Esophagus muscularis mucosa (tissue), 4 donors: ENCODE results near the gene OGDH. TPM values are rescaled to one million over a fixed set of nuclear protein-coding genes. Genes with fewer than 3 reads are reported as not detected.
A peak's percentile ranks its signal among the peaks of the same experiment; 100 is the strongest.
"Not testable (repeated sequence)": the region's sequence is repeated elsewhere in the genome, so short reads cannot be mapped to it uniquely, and the experiment has no call there.

Experiments
- DNase-seq: peaks from one replicate; pipeline ENCODE4 v3.0.0-alpha.2; 2017; ENCODE audit errors: extremely low spot score
- H3K27ac ChIP-seq, 4 donors: fragments of 200-600 bp; sonication (generic); replicated peaks in 1 of 4; 1 replicate in 3 of 4; 2 replicates in 1 of 4; pipeline ENCODE4 v1.5.1; 2016 to 2019; ENCODE audit warnings: mild to moderate bottlenecking in 1 of 4
- H3K27me3 ChIP-seq, 4 donors: fragments of 200-600 bp; sonication (generic); one replicate each; pipeline versions ENCODE4 v1.5.1 to v1.6.0; 2016 to 2019
- H3K36me3 ChIP-seq, 4 donors: fragments of 200-600 bp; sonication (generic); one replicate each; pipeline ENCODE4 v1.5.1; 2016 to 2019
- H3K4me1 ChIP-seq, 4 donors: fragments of 200-600 bp; sonication (generic); one replicate each; pipeline ENCODE4 v1.5.1; 2016 to 2019
- H3K4me3 ChIP-seq, 4 donors: fragments of 200-600 bp; sonication (generic); 1 replicate in 2 of 4; 2 replicates in 2 of 4; pipeline ENCODE4 v1.5.1; 2016 to 2019; ENCODE audit warnings: mild to moderate bottlenecking in 4 of 4, moderate library complexity in 1 of 4
- H3K9me3 ChIP-seq, 4 donors: fragments of 200-600 bp; sonication (generic); 1 replicate in 3 of 4; 2 replicates in 1 of 4; pipeline ENCODE4 v1.5.1; 2016 to 2019
- CTCF ChIP-seq, 3 experiments: fragments of 200-600 bp in 2 of 3; fragments of 450-650 bp in 1 of 3; sonication (generic) in 2 of 3; IDR thresholded peaks; one replicate each; pipeline ENCODE4 v1.5.1; 2017 to 2019; ENCODE audit warnings: antibody characterized with exemption in 3 of 3, mild to moderate bottlenecking in 2 of 3, moderate library complexity in 1 of 3
- EP300 ChIP-seq: sonication (generic); formaldehyde crosslinking; IDR thresholded peaks from one replicate; pipeline ENCODE4 v1.6.1; 2017; ENCODE audit warnings: antibody characterized with exemption
- POLR2A ChIP-seq: fragments of 450-650 bp; IDR thresholded peaks from one replicate; pipeline ENCODE4 v1.6.1; 2017; ENCODE audit warnings: antibody characterized with exemption, moderate library complexity, mild to moderate bottlenecking, low read depth
- POLR2AphosphoS5 ChIP-seq, 2 donors: sonication (generic); formaldehyde crosslinking; IDR thresholded peaks; one replicate each; pipeline ENCODE4 v1.6.1; 2017; ENCODE audit warnings: antibody characterized with exemption in 2 of 2
- WGBS: methylation state at CpG from one replicate; pipeline ENCODE4 v1.1.5; 2018; 5-methylcytosine and 5-hydroxymethylcytosine counted together
- intact Hi-C: fragments of 100-400 bp; cut with DNase I; formaldehyde crosslinking; loops from one replicate; pipeline ENCODE4 v1.15.1; 2023
- total RNA-seq, 4 donors: library from RNA; depleted of rRNA; stranded (reverse); fragments of >200 nt; gene quantifications; one replicate each; pipeline versions ENCODE4 v1.1.0 to v1.2.1, GENCODE V29; 2016

OGDH gene
- total RNA-seq, 4 donors from 2014 or later = 135 to 184 (median 145) TPM

DNA sequence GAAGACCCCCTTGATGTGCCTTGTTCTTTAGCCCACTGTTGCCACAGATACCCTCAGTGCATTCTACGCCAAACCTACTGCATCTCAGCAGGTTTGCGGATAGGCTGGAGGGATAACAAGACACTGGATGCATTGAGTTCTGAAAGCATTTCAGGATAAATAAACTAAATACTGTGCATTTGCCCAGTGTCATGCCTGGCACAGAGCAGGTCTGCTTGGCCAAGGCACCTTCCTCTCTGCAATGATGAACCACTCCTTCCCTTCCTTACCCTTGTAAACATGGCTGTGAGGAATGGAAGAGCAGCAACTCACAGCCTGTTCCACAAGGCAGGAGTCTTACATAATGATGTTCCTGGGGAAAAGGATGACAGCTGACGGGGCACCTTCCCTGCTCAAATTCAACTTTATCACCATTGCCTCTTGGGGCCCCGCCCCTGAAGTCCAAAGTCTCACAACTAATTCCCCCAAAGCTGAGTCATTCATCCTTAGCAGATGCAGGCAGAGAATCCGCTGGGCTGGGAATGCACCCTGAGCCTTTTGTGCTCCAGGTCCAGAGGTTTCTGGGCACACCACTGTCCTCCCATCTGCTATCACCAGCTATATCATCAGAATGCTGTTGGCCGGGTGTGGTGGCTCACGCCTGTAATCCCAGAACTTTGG, 44.3 kb upstream of the OGDH start:
- no peak for DNase-seq
- no peak for TF ChIP-seq POLR2A
- peak in 1 of 2 donors; percentile 35 for TF ChIP-seq POLR2AphosphoS5 (IDR thresholded peaks at IDR 0.05)
- no peak overlapping the region for H3K4me3 ChIP-seq
- peaks cover 17 to 43% (median 39%) of the 10 kb centered on the region in 4 donors for H3K36me3 ChIP-seq
- H3K9me3 ChIP-seq = no peaks in the 10 kb centered on the region
- intact Hi-C loops = no loop called here
- no peaks in the 10 kb centered on the region for H3K27me3 ChIP-seq
- H3K27ac ChIP-seq = no peak overlapping the region
- 82% methylated on average over 7 of the region's 7 CpGs for WGBS
- H3K4me1 ChIP-seq = peaks cover 4 to 17% (median 11%) of the 10 kb centered on the region in 4 donors

DNA sequence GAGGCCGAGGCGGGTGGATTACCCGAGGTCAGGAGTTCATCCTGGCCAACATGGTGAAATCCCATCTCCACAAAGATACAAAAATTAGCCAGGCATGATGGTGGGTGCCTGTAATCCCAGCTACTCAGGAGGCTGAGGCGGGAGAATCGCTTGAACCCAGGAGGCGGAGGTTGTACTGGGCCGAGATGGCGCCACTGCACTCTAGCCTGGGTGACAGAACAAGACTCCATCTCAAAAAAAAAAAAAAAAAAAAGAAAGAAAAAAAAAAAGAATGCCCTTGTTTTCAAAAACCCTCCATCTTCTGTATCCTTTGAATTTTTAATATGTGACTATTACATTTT, 43.8 kb upstream of the OGDH start:
- intact Hi-C loops, H3K27me3 ChIP-seq, H3K27ac ChIP-seq, H3K9me3 ChIP-seq, DNase-seq, H3K4me3 ChIP-seq: not testable (repeated sequence)
- peaks cover 4 to 17% (median 11%) of the 10 kb centered on the region in 4 donors for H3K4me1 ChIP-seq
- peaks cover 22 to 48% (median 44%) of the 10 kb centered on the region in 4 donors for H3K36me3 ChIP-seq
- 98% methylated on average over 5 of the region's 8 CpGs for WGBS

- Histone ChIP-seq H3K27ac (no peak overlapping the region), H3K27me3 (no peaks in the 10 kb centered on the region), H3K36me3 (peaks cover 29 to 54% (median 51%) of the 10 kb centered on the region in 4 donors), H3K4me1 (peaks cover 4 to 17% (median 11%) of the 10 kb centered on the region in 4 donors), H3K9me3 (no peaks in the 10 kb centered on the region), H3K4me3 (no peak overlapping the region)
- 59% methylated on average over 2 of the region's 3 CpGs for WGBS
- no peak for TF ChIP-seq CTCF (IDR thresholded peaks at IDR 0.05)
- TF ChIP-seq EP300 = no peak
- TF ChIP-seq POLR2AphosphoS5 (IDR thresholded peaks at IDR 0.05) = no peak
- no peak for TF ChIP-seq POLR2A
- no peak for DNase-seq
- intact Hi-C loops = no loop called here
Measured at GRCh38 chr7:44563171-44563679, 43.2 kb upstream of the OGDH start.

DNA sequence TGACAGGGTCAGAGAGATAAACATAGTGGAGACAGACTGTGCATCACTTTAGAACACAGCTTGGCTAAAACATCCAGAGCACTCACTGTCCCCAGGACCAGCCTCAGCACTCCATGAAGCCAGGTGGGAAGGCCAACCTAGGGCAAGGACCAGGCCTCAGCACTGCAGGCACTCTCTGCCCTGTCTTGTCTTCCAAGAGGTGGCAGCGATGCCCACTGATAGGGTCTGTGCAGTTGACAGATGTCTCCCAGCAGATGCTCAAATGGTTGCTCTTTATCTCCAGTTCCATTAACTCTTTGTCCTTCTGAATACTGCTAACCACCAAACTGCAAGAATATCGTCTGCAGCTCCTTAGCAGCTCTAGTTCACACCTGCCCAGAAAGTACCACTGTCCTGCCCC, 41.8 kb upstream of the OGDH start:
- no peak for DNase-seq
- Histone ChIP-seq H3K4me3 (no peak overlapping the region), H3K4me1 (peaks cover 4 to 17% (median 11%) of the 10 kb centered on the region in 4 donors), H3K9me3 (no peaks in the 10 kb centered on the region), H3K27me3 (no peaks in the 10 kb centered on the region), H3K27ac (no peak overlapping the region), H3K36me3 (peaks cover 43 to 68% (median 64%) of the 10 kb centered on the region in 4 donors)
- TF ChIP-seq POLR2AphosphoS5 (IDR thresholded peaks at IDR 0.05) (no peak), EP300 (no peak), CTCF (IDR thresholded peaks at IDR 0.05) (no peak), POLR2A (no peak)
- 75% methylated on average over 1 of the region's 2 CpGs for WGBS
- intact Hi-C loops = loop anchor here (2.0 to 5.0 kb wide), 2 partner anchors 74 to 322 kb away; partner anchors contain the start of gene NUDCD3

GRCh38 chr7:44565097-44565794, 41.2 kb upstream of the OGDH start:
- TF ChIP-seq POLR2A = no peak
- peak in 2 of 3 experiments; percentile 93 to 94 for TF ChIP-seq CTCF (IDR thresholded peaks at IDR 0.05)
- peak in 1 of 2 donors; percentile 32 for TF ChIP-seq POLR2AphosphoS5 (IDR thresholded peaks at IDR 0.05)
- TF ChIP-seq EP300 = no peak
- peak overlapping the region in 2 of 4 donors; percentile 19 to 34 for H3K27ac ChIP-seq
- H3K36me3 ChIP-seq = peaks cover 49 to 74% (median 71%) of the 10 kb centered on the region in 4 donors
- H3K4me3 ChIP-seq = no peak overlapping the region
- WGBS = 46% methylated on average over 9 of the region's 13 CpGs
- DNase-seq = no peak
- peaks cover 4 to 17% (median 11%) of the 10 kb centered on the region in 4 donors for H3K4me1 ChIP-seq
- no peaks in the 10 kb centered on the region for H3K27me3 ChIP-seq
- H3K9me3 ChIP-seq = no peaks in the 10 kb centered on the region
- intact Hi-C loops = loop anchor here (2.0 to 5.0 kb wide), 2 partner anchors 74 to 323 kb away; partner anchors contain the start of gene NUDCD3
